Right lobe of liver (tissue), 6 donors: ENCODE results near the gene MYH6. TPM values are rescaled to one million over a fixed set of nuclear protein-coding genes. Genes with fewer than 3 reads are reported as not detected.
A peak's percentile ranks its signal among the peaks of the same experiment; 100 is the strongest.

Experiments used
- ATAC-seq, 4 donors: fragments of 200-7000 bp; cut with Tn5 transposase; one replicate each; pipeline ENCODE4 v1.9.1; 2020; ENCODE audit warnings: mild to moderate bottlenecking in 4 of 4, moderate library complexity in 4 of 4
- DNase-seq, 3 donors: peaks; one replicate each; pipeline ENCODE4 v3.0.0-alpha.2; 2020
- H3K27ac ChIP-seq, 3 donors: fragments of 200-600 bp; one replicate each; pipeline ENCODE4 v1.8.0; 2022
- H3K27me3 ChIP-seq, 2 donors: fragments of 200-600 bp; one replicate each; pipeline ENCODE4 v1.8.0; 2022
- H3K36me3 ChIP-seq, 4 donors: fragments of 200-600 bp; sonication (generic) in 1 of 4; one replicate each; pipeline versions ENCODE4 v1.5.1 to v1.8.0; 2017 to 2022; ENCODE audit warnings: control low read depth in 1 of 4
- H3K4me1 ChIP-seq, 4 donors: fragments of 200-600 bp; sonication (generic) in 1 of 4; one replicate each; pipeline versions ENCODE4 v1.5.1 to v1.8.0; 2017 to 2022; ENCODE audit warnings: control low read depth in 1 of 4
- H3K4me3 ChIP-seq, 3 donors: fragments of 200-600 bp; one replicate each; pipeline ENCODE4 v1.8.0; 2022
- H3K9me3 ChIP-seq, 4 donors: fragments of 200-600 bp; sonication (generic) in 1 of 4; one replicate each; pipeline versions ENCODE4 v1.5.1 to v1.8.0; 2017 to 2022; ENCODE audit warnings: control low read depth in 1 of 4
- CTCF ChIP-seq, 4 donors: fragments of 200-600 bp in 3 of 4; fragments of 450-650 bp in 1 of 4; IDR thresholded peaks; one replicate each; pipeline versions ENCODE4 v1.5.1 to v1.8.0; 2016 to 2022; ENCODE audit warnings: antibody characterized with exemption in 4 of 4, mild to moderate bottlenecking in 2 of 4
- POLR2A ChIP-seq: fragments of 450-650 bp; IDR thresholded peaks from one replicate; pipeline ENCODE4 v1.6.1; 2017; ENCODE audit warnings: antibody characterized with exemption, mild to moderate bottlenecking
- WGBS: methylation state at CpG from one replicate; pipeline ENCODE4 v1.1.6; 2018; ENCODE audit warnings: low coverage, low lambda C conversion rate; ENCODE audit not compliant: insufficient coverage; ENCODE audit errors: missing lambda C conversion rate; 5-methylcytosine and 5-hydroxymethylcytosine counted together
- intact Hi-C, 2 donors: fragments of 100-400 bp; cut with DNase I; formaldehyde crosslinking; loops; one replicate each; pipeline versions ENCODE4 v1.11.2 to v1.14.1; 2022
- total RNA-seq, 6 experiments: library from RNA; depleted of rRNA in 2 of 6; stranded (reverse); fragments of >200 nt in 2 of 6; fragmentation: NEBNext Ultra II Directional in 3 of 6; extraction: Animal tissue kit (Norgen Biotek cat#: 25700) in 3 of 6; gene quantifications; one replicate each; pipeline versions ENCODE4 v1.1.0 to v1.2.4, GENCODE V29; 2016 to 2023
- donor health status: DM: no; HTN: yes; CAD: no.
- donor health status: DM: no; HTN: no; CAD: no.
- donor health status: DM: no; HTN: no; CAD: no.
- donor health status: DM: no; HTN: yes; CAD: no.
- donor health status: DM: no; HTN: yes; CAD: no.

Gene MYH6
- total RNA-seq, 6 experiments from 2014 or later: 0.07 to 1.00 (median 0.13) TPM; not detected in 1

- H3K9me3 ChIP-seq: no peaks in the 10 kb centered on the region
- WGBS: 21% methylated on average over 10 of the region's 12 CpGs
Measured at GRCh38 chr14:23379366-23380196, 28.5 kb downstream of the MYH6 start.

GRCh38 chr14:23378612-23379220 lies 29.4 kb downstream of the MYH6 start:
- no peak for DNase-seq
- Histone ChIP-seq H3K27me3 (no peaks in the 10 kb centered on the region), H3K4me3 (no peak overlapping the region), H3K27ac (no peak overlapping the region), H3K36me3 (no peaks in the 10 kb centered on the region), H3K4me1 (no peaks in the 10 kb centered on the region), H3K9me3 (no peaks in the 10 kb centered on the region)
- TF ChIP-seq POLR2A (no peak), CTCF (IDR thresholded peaks at IDR 0.05) (no peak)
- intact Hi-C loops: loop anchor here (5.0 to 10.0 kb wide), 4 partner anchors 46 to 114 kb away; no protein-coding TSS in a partner anchor
- no peak for ATAC-seq
- 59% methylated on average over 5 of the region's 11 CpGs for WGBS

More at GRCh38 chr14:23379366-23380196, 28.5 kb downstream of the MYH6 start:
- DNase-seq (peak; percentile 76 to 82 (median 78)), ATAC-seq (peak; percentile 90 to 98 (median 96))
- Histone ChIP-seq H3K4me1 (no peaks in the 10 kb centered on the region), H3K4me3 (no peak overlapping the region), H3K27ac (no peak overlapping the region), H3K36me3 (no peaks in the 10 kb centered on the region), H3K27me3 (no peaks in the 10 kb centered on the region)
- no peak for TF ChIP-seq POLR2A
- peak; percentile 90 to 95 (median 94) for TF ChIP-seq CTCF (IDR thresholded peaks at IDR 0.05)
- intact Hi-C loops: loop anchor here (5.0 to 10.0 kb wide), 5 partner anchors 47 to 255 kb away; no protein-coding TSS in a partner anchor

GRCh38 chr14:23377573-23378563 lies 30.2 kb downstream of the MYH6 start:
- no peak for ATAC-seq
- 83% methylated on average over 7 of the region's 14 CpGs for WGBS

More at GRCh38 chr14:23377573-23378563, 30.2 kb downstream of the MYH6 start:
- no peaks in the 10 kb centered on the region for H3K36me3 ChIP-seq
- H3K4me1 ChIP-seq: no peaks in the 10 kb centered on the region
- no peaks in the 10 kb centered on the region for H3K27me3 ChIP-seq
- H3K9me3 ChIP-seq: no peaks in the 10 kb centered on the region
- no peak overlapping the region for H3K4me3 ChIP-seq
- TF ChIP-seq CTCF (IDR thresholded peaks at IDR 0.05) (no peak), POLR2A (no peak)
- DNase-seq: peak in 1 of 3 donors; percentile 40
- intact Hi-C loops: loop anchor here (5.0 to 10.0 kb wide), 4 partner anchors 46 to 113 kb away; no protein-coding TSS in a partner anchor
- no peak overlapping the region for H3K27ac ChIP-seq
